Mucosa of stomach (tissue), 1 donor: ENCODE results near the gene EP400.
"Not testable (repeated sequence)": the region's sequence is repeated elsewhere in the genome, so short reads cannot be mapped to it uniquely, and the experiment has no call there.

Experiments used
- H3K27me3 ChIP-seq: one replicate; pipeline ENCODE4 v1.7.0; 2013; ENCODE audit warnings: mild to moderate bottlenecking, low read length; ENCODE audit not compliant: control insufficient read depth, insufficient read depth
- H3K36me3 ChIP-seq: one replicate; pipeline ENCODE4 v1.7.0; 2013; ENCODE audit warnings: low read length; ENCODE audit not compliant: control insufficient read depth, insufficient read depth
- H3K4me1 ChIP-seq: one replicate; pipeline ENCODE4 v1.7.0; 2013; ENCODE audit warnings: mild to moderate bottlenecking, low read length; ENCODE audit not compliant: control insufficient read depth, insufficient read depth
- H3K4me3 ChIP-seq: one replicate; pipeline ENCODE4 v1.7.0; 2013; ENCODE audit warnings: low read length
- H3K9ac ChIP-seq: one replicate; pipeline ENCODE4 v1.7.0; 2013; ENCODE audit warnings: mild to moderate bottlenecking, low read length, moderate library complexity
- H3K9me3 ChIP-seq: one replicate; pipeline ENCODE4 v1.7.0; 2013; ENCODE audit warnings: mild to moderate bottlenecking, low read length, moderate library complexity; ENCODE audit not compliant: control insufficient read depth
- donor health status: Pancreatic carcinoma.

Gene EP400

DNA sequence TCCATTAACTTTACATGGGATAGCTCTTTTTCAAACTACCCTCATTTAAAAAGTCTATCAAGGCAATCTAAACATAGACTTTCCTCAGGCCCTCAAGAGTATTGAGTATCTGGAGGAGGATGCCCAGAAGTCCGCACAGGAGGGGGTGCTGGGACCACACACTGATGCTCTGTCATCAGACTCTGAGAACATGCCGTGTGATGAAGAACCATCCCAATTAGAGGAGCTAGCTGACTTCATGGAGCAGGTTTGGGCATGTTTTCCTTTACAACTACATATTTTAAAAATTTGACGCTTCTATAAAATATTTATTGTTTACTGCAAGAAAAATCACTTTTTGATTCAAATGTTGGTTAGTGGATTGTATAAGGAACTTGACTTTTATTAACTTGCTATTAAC is 93.5 kb downstream of the EP400 start:
- no peaks in the 10 kb centered on the region for H3K27me3 ChIP-seq
- no peak overlapping the region for H3K9ac ChIP-seq
- no peaks in the 10 kb centered on the region for H3K9me3 ChIP-seq
- H3K4me1 ChIP-seq: no peaks in the 10 kb centered on the region
- H3K4me3 ChIP-seq: no peak overlapping the region
- H3K36me3 ChIP-seq: peaks cover 15% of the 10 kb centered on the region

DNA sequence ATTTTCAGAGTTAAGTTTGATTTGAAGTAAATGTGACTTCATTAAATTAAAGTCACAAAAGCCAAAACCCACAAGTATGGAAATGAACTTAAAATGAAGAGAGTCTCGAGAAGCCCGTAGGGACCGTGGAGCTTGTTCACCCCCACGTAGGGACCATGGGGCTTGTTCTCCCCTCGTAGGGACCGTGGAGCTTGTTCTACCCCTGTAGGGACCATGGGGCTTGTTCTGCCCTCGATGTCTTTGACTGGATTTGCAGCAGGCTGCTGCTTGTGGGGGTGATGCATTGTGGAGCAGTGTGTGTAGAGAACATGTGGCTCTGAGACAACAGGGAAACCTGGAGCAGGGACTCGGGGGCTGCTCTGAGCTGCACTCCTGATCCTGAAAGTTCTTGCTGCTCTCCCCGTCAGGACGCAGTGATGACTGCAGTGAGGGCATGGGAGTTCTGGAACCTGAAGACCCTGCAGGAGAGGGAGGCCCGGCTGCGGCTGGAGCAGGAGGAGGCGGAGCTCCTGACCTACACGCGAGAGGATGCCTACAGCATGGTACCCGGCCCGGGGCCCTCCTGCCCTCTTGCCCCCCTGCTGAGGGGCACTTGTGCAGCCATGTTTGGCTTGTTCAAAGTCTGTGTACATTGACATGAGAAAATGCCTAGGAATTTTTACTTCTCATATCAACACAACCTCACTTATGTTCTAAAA is 94.2 kb downstream of the EP400 start:
- no peak overlapping the region for H3K4me3 ChIP-seq
- peaks cover 15% of the 10 kb centered on the region for H3K36me3 ChIP-seq
- no peak overlapping the region for H3K9ac ChIP-seq
- no peaks in the 10 kb centered on the region for H3K4me1 ChIP-seq
- no peaks in the 10 kb centered on the region for H3K9me3 ChIP-seq
- no peaks in the 10 kb centered on the region for H3K27me3 ChIP-seq

DNA sequence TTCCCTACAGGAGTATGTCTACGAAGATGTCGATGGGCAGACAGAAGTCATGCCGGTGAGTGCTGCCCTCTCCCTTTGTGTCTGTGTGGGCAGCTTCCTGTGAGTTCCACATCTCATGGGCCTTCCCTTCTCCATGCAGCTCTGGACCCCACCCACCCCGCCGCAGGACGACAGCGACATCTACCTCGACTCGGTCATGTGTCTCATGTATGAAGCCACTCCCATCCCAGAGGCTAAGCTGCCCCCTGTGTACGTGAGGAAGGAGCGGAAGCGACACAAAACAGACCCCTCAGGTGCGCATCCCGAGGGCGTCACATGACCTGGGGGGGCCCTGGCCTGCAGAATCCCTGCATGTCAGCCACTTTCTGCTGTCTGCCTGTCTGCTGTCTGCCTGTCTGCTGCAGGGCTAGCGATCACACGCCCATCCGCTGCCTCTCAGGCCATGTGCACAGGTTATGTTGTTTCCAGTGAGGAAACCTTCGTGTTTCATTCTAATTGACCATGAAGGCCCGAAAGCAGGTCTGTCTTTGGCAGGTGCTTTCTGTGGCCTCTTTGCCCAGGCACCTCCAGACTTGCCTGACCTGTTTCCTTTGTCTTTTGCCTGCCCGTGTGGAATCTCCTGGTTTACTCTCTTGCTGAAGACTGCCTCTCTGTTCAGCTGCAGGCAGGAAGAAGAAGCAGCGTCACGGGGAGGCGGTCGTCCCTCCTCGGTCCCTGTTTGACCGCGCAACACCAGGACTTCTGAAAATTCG is 95.1 kb downstream of the EP400 start:
- Histone ChIP-seq H3K9ac (no peak overlapping the region), H3K4me3 (no peak overlapping the region), H3K4me1 (no peaks in the 10 kb centered on the region), H3K36me3 (peaks cover 15% of the 10 kb centered on the region), H3K9me3 (no peaks in the 10 kb centered on the region), H3K27me3 (no peaks in the 10 kb centered on the region)

DNA sequence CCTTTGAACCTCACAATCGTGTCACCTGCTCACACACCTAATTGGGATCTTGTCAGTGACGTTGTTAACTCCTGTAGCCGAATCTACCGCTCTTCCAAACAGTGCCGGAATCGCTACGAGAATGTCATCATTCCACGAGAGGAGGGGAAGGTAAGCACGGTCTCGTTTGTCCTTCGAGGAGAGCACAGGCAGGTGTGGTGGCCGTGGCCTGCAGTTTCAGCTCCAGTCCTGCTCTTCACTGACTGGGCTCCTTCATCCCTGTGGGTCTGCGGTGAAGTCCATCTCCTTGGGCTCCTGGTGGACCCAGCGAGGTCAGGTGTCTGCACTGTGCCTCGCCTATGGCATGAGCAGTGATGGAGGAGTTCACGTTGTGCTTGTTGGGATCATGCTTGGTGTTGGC is 96.0 kb downstream of the EP400 start:
- Histone ChIP-seq H3K9me3 (no peaks in the 10 kb centered on the region), H3K4me1 (no peaks in the 10 kb centered on the region), H3K36me3 (peaks cover 15% of the 10 kb centered on the region), H3K4me3 (no peak overlapping the region), H3K9ac (no peak overlapping the region), H3K27me3 (no peaks in the 10 kb centered on the region)

DNA sequence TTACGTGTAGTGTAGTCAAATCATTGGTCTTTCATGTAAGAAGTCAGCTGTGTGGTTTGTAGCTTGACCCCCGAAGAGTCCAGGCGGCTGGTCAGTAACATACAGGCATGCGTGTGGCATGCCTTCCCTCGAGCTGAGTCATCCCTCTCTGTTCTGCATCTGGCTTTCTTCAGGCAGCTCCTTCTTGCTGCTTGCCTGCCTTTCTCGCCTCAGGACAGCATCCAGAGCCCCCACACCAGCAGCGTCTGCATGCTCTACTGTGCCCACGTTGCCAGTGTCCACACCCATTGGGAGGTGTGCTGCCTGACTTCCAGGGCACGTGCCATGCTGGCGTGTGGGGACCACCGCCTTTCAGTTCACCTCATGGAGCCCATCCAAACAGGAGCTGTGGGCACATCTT is 96.8 kb downstream of the EP400 start:
- H3K9ac ChIP-seq: no peak overlapping the region
- H3K9me3 ChIP-seq: no peaks in the 10 kb centered on the region
- no peaks in the 10 kb centered on the region for H3K4me1 ChIP-seq
- H3K36me3 ChIP-seq: peaks cover 15% of the 10 kb centered on the region
- no peaks in the 10 kb centered on the region for H3K27me3 ChIP-seq
- H3K4me3 ChIP-seq: no peak overlapping the region

DNA sequence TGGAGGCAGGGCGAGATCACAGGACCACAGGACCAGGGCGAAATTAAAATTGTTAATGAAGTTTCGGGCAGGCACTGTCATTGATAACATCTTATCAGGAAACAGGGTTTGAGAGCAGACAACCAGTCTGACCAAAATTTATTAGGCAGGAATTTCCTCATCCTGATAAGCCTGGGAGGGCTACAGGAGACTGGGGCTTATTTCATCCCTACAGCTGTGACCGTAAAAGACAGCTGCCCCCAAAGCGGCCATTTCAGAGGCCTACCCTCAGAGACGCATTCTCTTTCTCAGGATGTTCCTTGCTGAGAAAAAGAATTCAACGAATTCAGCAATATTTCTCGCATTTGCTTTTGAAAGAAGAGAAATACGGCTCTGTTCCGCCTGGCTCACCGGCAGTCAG is 97.9 kb downstream of the EP400 start:
- peaks cover 15% of the 10 kb centered on the region for H3K36me3 ChIP-seq

DNA sequence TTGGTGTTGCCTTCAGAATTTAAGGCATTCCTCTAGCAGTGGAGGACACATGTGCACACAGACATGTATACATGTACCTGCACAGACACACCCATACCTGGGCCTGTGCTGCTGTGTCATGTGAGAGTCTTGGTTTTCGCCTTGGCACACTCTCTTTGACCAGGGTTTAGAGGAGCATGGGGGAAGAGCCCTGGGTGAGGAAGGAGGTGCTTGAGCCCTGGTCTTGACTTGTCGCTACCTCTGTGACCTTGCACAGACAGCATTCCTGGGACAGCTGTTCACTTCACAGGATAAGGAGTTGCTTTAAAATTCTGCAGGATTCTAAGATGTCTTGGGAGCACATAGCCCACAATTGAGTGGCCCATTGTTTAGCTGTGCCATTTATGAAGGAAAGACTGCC is 99.7 kb downstream of the EP400 start:
- Histone ChIP-seq H3K4me1 (no peaks in the 10 kb centered on the region), H3K4me3 (no peak overlapping the region), H3K36me3 (peaks cover 15% of the 10 kb centered on the region), H3K27me3 (no peaks in the 10 kb centered on the region), H3K9ac (no peak overlapping the region), H3K9me3 (no peaks in the 10 kb centered on the region)

More for the DNA sequence above, 97.9 kb downstream of the EP400 start:
- not testable (repeated sequence) for H3K9me3 ChIP-seq, H3K27me3 ChIP-seq, H3K4me1 ChIP-seq, H3K4me3 ChIP-seq, H3K9ac ChIP-seq

DNA sequence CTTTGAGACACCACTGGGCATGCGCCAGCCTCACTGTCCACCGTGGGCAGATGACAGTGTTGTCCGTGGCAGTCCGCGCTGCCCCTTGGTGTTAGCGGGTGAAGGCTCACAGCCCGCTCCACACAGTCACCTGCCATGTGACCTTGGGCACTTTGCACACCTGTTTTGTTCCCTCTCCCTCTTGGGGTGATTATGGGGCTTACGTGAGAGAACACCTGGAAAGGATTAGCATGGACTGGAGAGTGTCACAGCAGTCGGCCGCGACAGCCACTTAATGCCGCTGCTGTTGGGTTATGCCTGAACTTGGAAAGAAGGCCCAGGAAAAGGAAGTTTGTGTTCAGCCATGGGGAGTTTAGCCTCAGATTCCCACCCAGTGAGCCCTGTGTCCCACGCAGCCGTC is 100.1 kb downstream of the EP400 start:
- Histone ChIP-seq H3K36me3 (peaks cover 10% of the 10 kb centered on the region), H3K9ac (no peak overlapping the region)

DNA sequence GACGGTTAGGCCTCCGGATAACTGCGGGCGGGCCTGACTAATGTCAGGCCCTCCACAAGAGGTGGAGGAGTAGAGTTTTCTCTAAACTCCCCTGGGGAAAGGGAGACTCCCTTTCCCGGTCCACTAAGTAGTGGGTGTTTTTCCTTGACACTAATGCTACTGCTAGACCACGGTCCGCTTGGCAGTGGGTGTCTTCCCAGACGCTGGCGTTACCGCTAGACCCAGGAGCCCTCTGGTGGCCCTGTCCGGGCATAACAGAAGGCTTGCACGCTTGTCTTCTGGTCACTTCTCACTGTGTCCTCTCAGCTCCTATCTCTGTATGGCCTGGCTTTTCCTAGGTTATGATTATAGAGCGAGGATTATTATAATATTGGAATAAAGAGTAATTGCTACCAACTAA is 102.0 kb downstream of the EP400 start:
- not testable (repeated sequence) for H3K36me3 ChIP-seq, H3K4me1 ChIP-seq, H3K9me3 ChIP-seq, H3K4me3 ChIP-seq, H3K9ac ChIP-seq, H3K27me3 ChIP-seq

More for the DNA sequence above, 100.1 kb downstream of the EP400 start:
- Histone ChIP-seq H3K4me3 (no peak overlapping the region), H3K4me1 (no peaks in the 10 kb centered on the region), H3K9me3 (no peaks in the 10 kb centered on the region), H3K27me3 (no peaks in the 10 kb centered on the region)

DNA sequence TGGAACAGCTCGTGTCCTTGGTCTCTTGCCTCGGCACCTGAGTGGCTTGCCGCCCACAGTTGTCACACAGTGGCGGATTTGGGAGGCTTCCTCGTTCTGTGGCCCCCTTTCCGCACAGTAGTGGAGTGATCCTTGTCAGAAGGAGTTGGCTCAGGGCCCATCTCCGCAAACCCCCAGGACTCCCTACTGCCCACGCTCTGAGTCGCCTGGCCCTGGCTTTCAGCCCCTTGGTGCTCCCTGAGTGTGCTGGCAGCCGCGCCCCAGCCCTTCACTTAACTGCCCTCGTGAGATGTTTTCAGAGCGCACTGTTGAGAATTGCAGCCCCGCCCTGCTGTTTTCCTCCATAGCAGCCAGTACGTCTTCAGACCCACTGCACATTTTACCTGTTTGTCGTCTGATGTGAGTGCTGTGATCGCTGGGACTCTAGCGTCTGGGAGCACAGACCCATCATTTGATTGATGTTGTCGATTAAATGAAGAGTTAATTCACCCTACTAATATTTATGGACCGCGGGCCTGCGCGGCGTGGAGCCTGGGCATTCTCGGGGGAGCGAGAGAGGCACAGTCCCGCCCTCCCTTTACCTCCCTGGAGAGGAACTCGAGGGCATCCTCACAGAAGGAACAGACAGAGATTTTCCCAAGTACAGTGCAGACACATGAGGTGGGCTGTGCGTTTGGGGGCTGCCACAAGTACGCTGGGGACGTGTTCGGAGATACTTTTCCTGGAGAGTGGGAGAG is 102.6 kb downstream of the EP400 start:
- Histone ChIP-seq H3K27me3 (no peaks in the 10 kb centered on the region), H3K9ac (no peak overlapping the region), H3K36me3 (no peaks in the 10 kb centered on the region), H3K4me1 (no peaks in the 10 kb centered on the region), H3K9me3 (no peaks in the 10 kb centered on the region), H3K4me3 (no peak overlapping the region)

DNA sequence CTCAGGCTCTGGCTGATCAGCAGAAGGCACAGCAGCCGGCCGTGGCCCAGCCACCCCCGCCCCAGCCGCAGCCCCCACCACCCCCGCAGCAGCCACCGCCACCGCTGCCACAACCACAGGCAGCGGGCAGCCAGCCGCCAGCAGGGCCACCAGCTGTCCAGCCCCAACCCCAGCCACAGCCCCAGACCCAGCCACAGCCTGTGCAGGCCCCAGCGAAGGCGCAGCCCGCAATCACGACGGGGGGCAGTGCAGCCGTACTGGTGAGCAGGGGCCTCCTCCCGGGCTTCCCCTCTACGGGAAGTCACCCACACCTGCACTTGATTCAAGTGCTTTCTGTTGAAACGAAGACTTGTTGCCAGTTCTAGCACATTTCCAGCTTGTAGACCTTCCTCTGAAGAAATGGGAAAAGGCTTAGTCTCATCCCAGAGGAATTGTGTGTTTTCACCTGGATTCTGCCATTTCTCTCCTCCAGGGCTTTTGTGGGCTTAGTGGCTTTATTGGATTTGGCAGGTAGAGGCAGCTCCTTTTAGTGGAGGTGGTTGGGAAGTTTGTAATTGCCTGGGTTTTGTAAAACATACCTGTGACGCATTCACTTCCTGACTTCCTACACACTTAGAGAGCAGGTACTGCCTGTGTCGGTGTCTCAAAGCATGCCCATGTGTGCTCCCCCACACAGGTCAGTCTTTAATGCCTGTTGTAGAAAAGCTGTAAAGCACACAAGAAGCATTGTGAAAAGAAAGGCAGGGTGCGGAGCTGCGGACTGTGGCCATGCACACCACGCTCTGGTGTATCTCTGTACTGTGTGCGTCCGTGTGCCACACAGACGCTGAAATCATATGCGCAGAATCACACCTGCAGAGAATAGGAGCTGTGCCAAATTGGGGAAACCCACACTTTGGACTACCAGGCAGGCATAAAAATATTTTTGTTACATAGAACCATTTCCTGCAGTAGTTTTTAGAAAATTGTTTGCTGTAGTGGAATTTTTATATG is 103.9 kb downstream of the EP400 start:
- H3K9ac ChIP-seq: no peak overlapping the region
- H3K4me1 ChIP-seq: no peaks in the 10 kb centered on the region
- no peaks in the 10 kb centered on the region for H3K9me3 ChIP-seq
- no peak overlapping the region for H3K4me3 ChIP-seq
- H3K36me3 ChIP-seq: no peaks in the 10 kb centered on the region
- H3K27me3 ChIP-seq: no peaks in the 10 kb centered on the region
